ENCODE data around the gene ELAC1.

ELAC1 gene, protein sequence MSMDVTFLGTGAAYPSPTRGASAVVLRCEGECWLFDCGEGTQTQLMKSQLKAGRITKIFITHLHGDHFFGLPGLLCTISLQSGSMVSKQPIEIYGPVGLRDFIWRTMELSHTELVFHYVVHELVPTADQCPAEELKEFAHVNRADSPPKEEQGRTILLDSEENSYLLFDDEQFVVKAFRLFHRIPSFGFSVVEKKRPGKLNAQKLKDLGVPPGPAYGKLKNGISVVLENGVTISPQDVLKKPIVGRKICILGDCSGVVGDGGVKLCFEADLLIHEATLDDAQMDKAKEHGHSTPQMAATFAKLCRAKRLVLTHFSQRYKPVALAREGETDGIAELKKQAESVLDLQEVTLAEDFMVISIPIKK

DNA sequence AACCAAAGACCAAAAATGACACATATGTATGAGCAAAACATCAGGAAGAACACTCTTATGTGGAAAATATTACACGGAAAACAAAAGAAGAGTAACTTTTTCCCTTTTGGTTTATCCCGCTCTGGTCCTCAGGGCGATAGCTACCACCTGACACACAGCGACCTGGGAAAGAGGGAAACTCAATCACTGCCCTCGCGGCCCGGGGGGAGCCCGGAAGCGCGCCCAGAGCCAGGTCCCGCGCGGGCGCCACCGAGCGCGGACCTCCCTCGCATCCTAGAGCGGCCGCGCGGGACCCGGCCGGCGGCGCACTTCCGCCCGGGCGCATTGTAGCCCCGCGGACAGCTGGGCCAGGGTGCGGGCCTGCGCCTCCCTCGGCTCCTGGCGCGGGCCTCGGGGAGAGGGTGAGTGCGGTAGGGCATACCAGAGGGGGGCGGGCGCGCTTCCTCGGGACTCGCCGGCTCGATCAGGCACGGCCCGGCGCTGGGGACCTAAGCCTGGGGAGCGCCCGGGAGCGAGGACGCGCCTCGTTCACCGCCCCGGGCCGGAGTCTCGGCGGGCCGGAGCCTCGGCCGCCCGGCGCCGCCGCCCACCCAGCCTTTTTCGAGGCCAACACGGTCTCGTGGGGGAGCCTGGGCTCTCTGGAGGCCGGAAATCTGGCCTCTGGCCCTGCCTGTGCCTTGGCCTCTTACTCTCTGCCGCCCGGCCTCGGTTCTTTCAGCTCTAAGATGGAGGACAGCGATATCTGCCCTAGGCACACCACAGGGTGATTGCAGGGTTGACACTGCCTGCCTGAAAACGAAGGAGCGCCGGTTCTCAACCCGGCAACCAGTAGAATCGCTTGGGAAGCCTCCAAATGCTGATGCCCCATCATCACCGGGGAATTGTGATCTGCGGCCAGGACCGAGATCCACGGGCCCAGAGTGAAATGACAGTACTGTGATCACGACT, at the start of gene ELAC1:
TSS of gene ELAC1 (plus strand) at position 327 of the 948 bp plus-strand sequence. CDS start 6,365 bp downstream, outside the sequence.
- Histone ChIP-seq H3K9me2 (ENCODE audit: low read depth, low read length) (no peaks in the 10 kb centered on the region), H3K4me1 (ENCODE audit: insufficient read depth, low read length, severe bottlenecking) (peaks cover 17% of the 10 kb centered on the region), H3K9me3 (ENCODE audit: low read length) (no peaks in the 10 kb centered on the region), H3K4me3 (ENCODE audit: low read depth, low read length, poor library complexity, severe bottlenecking) (peak within 1 kb of the TSS; percentile 88), H3K4me2 (ENCODE audit: low read length) (peak within 1 kb of the TSS; percentile 83), H3K9ac (ENCODE audit: low read length) (peak within 1 kb of the TSS; percentile 95), H3K27ac (ENCODE audit: low read depth, low read length, poor library complexity, severe bottlenecking) (peak within 1 kb of the TSS; percentile 17), H4K20me1 (ENCODE audit: insufficient read depth, low read length) (no peaks in the 10 kb centered on the region), H3K79me2 (ENCODE audit: insufficient read depth, low read length) (no peaks in the 10 kb centered on the region), H3F3A (ENCODE audit: insufficient read depth, low read length) (no peaks in the 10 kb centered on the region), H2AFZ (ENCODE audit: low read length) (peak within 1 kb of the TSS; percentile 82), H3K36me3 (ENCODE audit: insufficient read depth, low read length) (no peaks in the 10 kb centered on the region), H3K27me3 (ENCODE audit: insufficient read depth, low read length) (no peaks in the 10 kb centered on the region)
- TF ChIP-seq EZH2 (IDR thresholded peaks at IDR 0.05; ENCODE audit: borderline replicate concordance, low read length): no peak
- TF ChIP-seq, protein P1, sequence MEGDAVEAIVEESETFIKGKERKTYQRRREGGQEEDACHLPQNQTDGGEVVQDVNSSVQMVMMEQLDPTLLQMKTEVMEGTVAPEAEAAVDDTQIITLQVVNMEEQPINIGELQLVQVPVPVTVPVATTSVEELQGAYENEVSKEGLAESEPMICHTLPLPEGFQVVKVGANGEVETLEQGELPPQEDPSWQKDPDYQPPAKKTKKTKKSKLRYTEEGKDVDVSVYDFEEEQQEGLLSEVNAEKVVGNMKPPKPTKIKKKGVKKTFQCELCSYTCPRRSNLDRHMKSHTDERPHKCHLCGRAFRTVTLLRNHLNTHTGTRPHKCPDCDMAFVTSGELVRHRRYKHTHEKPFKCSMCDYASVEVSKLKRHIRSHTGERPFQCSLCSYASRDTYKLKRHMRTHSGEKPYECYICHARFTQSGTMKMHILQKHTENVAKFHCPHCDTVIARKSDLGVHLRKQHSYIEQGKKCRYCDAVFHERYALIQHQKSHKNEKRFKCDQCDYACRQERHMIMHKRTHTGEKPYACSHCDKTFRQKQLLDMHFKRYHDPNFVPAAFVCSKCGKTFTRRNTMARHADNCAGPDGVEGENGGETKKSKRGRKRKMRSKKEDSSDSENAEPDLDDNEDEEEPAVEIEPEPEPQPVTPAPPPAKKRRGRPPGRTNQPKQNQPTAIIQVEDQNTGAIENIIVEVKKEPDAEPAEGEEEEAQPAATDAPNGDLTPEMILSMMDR (IDR thresholded peaks at IDR 0.05; ENCODE audit: low read length): no peak

DNA sequence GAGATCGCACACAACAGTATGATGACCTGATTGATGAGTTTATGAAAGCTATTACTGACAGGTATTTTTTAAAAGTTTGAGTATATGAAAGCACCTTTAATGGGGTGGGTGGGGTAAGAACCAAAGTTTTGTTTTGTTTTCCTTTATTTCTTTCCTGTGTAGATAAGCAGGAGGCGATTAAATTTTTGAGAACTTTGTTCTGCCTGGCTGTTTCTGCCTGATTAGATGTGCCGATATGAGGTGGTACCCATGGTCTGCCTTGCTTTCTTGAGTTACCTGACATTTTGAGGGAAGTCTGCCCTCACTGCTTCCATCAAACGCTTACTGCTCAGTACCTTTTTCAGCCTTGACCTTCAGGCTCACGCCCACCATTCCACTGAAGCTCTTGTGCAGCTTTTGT, 49.7 kb upstream of the ELAC1 start:
- Histone ChIP-seq H3K27me3 (ENCODE audit: insufficient read depth, low read length) (no peaks in the 10 kb centered on the region), H3K9ac (ENCODE audit: low read length) (no peak overlapping the region), H3K4me2 (ENCODE audit: low read length) (no peak overlapping the region), H3K4me3 (ENCODE audit: low read depth, low read length, poor library complexity, severe bottlenecking) (no peak overlapping the region), H3K9me2 (ENCODE audit: low read depth, low read length) (no peaks in the 10 kb centered on the region), H3K79me2 (ENCODE audit: insufficient read depth, low read length) (no peaks in the 10 kb centered on the region), H3K36me3 (ENCODE audit: insufficient read depth, low read length) (peaks cover 88% of the 10 kb centered on the region), H3K4me1 (ENCODE audit: insufficient read depth, low read length, severe bottlenecking) (no peaks in the 10 kb centered on the region), H4K20me1 (ENCODE audit: insufficient read depth, low read length) (no peaks in the 10 kb centered on the region), H3F3A (ENCODE audit: insufficient read depth, low read length) (no peaks in the 10 kb centered on the region; the same call in 1 of the 2 replicates), H3K27ac (ENCODE audit: low read depth, low read length, poor library complexity, severe bottlenecking) (no peak overlapping the region), H3K9me3 (ENCODE audit: low read length) (no peaks in the 10 kb centered on the region), H2AFZ (ENCODE audit: low read length) (no peak overlapping the region)
- no peak for TF ChIP-seq EZH2 (IDR thresholded peaks at IDR 0.05; ENCODE audit: borderline replicate concordance, low read length)
- TF ChIP-seq, protein P1 (IDR thresholded peaks at IDR 0.05; ENCODE audit: low read length): no peak

DNA sequence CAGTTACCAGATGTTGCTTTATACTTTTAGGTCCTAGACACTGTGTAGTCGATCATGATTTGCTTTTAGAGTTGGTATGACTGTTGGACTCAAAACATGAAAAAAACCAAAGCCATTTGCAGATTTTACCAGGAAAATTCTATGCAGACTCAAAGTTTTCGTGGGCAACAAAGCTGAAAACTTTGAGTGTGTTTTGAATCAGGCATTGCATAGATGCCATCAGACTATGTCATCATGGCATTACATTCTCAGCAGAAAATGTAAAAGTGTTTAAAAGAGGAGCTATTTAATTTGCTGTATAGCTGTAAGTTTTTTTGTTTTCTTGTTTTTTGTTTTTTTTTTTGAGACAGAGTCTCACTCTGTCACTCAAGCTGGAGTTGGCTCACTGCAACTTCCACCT, 43.5 kb upstream of the ELAC1 start:
- Histone ChIP-seq H3K9ac (ENCODE audit: low read length) (no peak overlapping the region), H4K20me1 (ENCODE audit: insufficient read depth, low read length) (no peaks in the 10 kb centered on the region), H3F3A (ENCODE audit: insufficient read depth, low read length) (peaks cover 2% of the 10 kb centered on the region; the same call in 1 of the 2 replicates), H3K36me3 (ENCODE audit: insufficient read depth, low read length) (peaks cover 96% of the 10 kb centered on the region), H2AFZ (ENCODE audit: low read length) (no peak overlapping the region), H3K79me2 (ENCODE audit: insufficient read depth, low read length) (no peaks in the 10 kb centered on the region), H3K27me3 (ENCODE audit: insufficient read depth, low read length) (no peaks in the 10 kb centered on the region), H3K4me2 (ENCODE audit: low read length) (no peak overlapping the region), H3K9me2 (ENCODE audit: low read depth, low read length) (no peaks in the 10 kb centered on the region), H3K4me3 (ENCODE audit: low read depth, low read length, poor library complexity, severe bottlenecking) (no peak overlapping the region), H3K9me3 (ENCODE audit: low read length) (peaks cover 7% of the 10 kb centered on the region; the same call in 1 of the 2 replicates), H3K27ac (ENCODE audit: low read depth, low read length, poor library complexity, severe bottlenecking) (no peak overlapping the region), H3K4me1 (ENCODE audit: insufficient read depth, low read length, severe bottlenecking) (no peaks in the 10 kb centered on the region)
- TF ChIP-seq EZH2 (IDR thresholded peaks at IDR 0.05; ENCODE audit: borderline replicate concordance, low read length): no peak
- TF ChIP-seq, protein P1 (IDR thresholded peaks at IDR 0.05; ENCODE audit: low read length): no peak
